IMR-90 (cell line): ENCODE measurements around the gene TGDS. TPM values are rescaled to one million over a fixed set of nuclear protein-coding genes. Genes with fewer than 3 reads are reported as not detected.

ENCODE experiments used
- ATAC-seq: fragments of 200-7000 bp; cut with Tn5 transposase; 2 replicates; pipeline ENCODE4 v1.9.1; 2020; ENCODE audit warnings: low read depth, mild to moderate bottlenecking, moderate library complexity
- BruUV-seq: library from RNA; stranded (reverse); fragments of 400-500 nt; replicated peaks from 2 replicates; lab custom pipeline; 2021; lab: Mats Ljungman, UMichigan
- CTCF ChIA-PET: fragments of 300-600 bp; formaldehyde crosslinking; extraction: SDS; loops from one replicate; lab custom pipeline; 2021; ENCODE audit warnings: antibody characterized with exemption; lab: Yijun Ruan, JAX
- POLR2A ChIA-PET: fragments of 300-600 bp; sonication (Branson Sonifier 250); formaldehyde crosslinking; loops from one replicate; lab custom pipeline; 2022; ENCODE audit warnings: antibody characterized with exemption; ENCODE audit not compliant: unreplicated experiment; lab: Charles Lee
- DNase-seq: peaks from one replicate; pipeline ENCODE4 v3.0.0; 2013
- H2AFZ ChIP-seq: replicated peaks from 2 replicates; pipeline ENCODE3; 2013; ENCODE audit warnings: low read length, mild to moderate bottlenecking; ENCODE audit not compliant: poor library complexity
- H2AK5ac ChIP-seq: 2 replicates; pipeline ENCODE4 v1.6.1; 2013; ENCODE audit warnings: low read depth, low read length, inconsistent platforms
- H2AK9ac ChIP-seq: replicated peaks from 2 replicates; pipeline ENCODE3; 2013; ENCODE audit warnings: mild to moderate bottlenecking, low read depth, low read length, moderate library complexity; ENCODE audit not compliant: poor library complexity
- H2BK120ac ChIP-seq: 2 replicates; pipeline ENCODE4 v1.6.1; 2013; ENCODE audit warnings: low read depth, low read length, inconsistent platforms
- H2BK15ac ChIP-seq: 3 replicates; pipeline ENCODE4 v1.6.1; 2013; ENCODE audit warnings: low read depth, low read length, inconsistent platforms
- H2BK20ac ChIP-seq: 2 replicates; pipeline ENCODE4 v1.6.1; 2013; ENCODE audit warnings: low read depth, mild to moderate bottlenecking, inconsistent platforms, low read length, moderate library complexity
- H2BK5ac ChIP-seq: 2 replicates; pipeline ENCODE4 v1.6.1; 2013; ENCODE audit warnings: mild to moderate bottlenecking, low read depth, low read length, inconsistent platforms; ENCODE audit not compliant: poor library complexity, severe bottlenecking
- H3K14ac ChIP-seq: replicated peaks from 2 replicates; pipeline ENCODE4 v1.6.1; 2013; ENCODE audit warnings: low read depth, low read length, inconsistent platforms
- H3K18ac ChIP-seq: 2 replicates; pipeline ENCODE4 v1.6.1; 2013; ENCODE audit warnings: low read depth, low read length, control low read depth
- H3K23ac ChIP-seq: 2 replicates; pipeline ENCODE4 v1.6.1; 2013; ENCODE audit warnings: low read depth, low read length, inconsistent platforms
- H3K27ac ChIP-seq: 2 replicates; pipeline ENCODE4 v1.5.1; 2013; ENCODE audit warnings: mild to moderate bottlenecking, control low read depth, low read length; ENCODE audit not compliant: insufficient read depth
- H3K27me3 ChIP-seq: 2 replicates; pipeline ENCODE4 v1.6.1; 2013; ENCODE audit warnings: low read length; ENCODE audit not compliant: control insufficient read depth, insufficient read depth
- H3K36me3 ChIP-seq: 2 replicates; pipeline ENCODE4 v1.6.1; 2013; ENCODE audit warnings: low read length, mixed read lengths; ENCODE audit not compliant: control insufficient read depth, insufficient read depth
- H3K4ac ChIP-seq: 2 replicates; pipeline ENCODE4 v1.6.1; 2013; ENCODE audit warnings: low read depth, low read length, inconsistent platforms
- H3K4me1 ChIP-seq: 2 replicates; pipeline ENCODE4 v1.6.1; 2013; ENCODE audit warnings: low read length, mixed read lengths; ENCODE audit not compliant: control insufficient read depth, insufficient read depth
- H3K4me2 ChIP-seq: 2 replicates; pipeline ENCODE4 v1.6.1; 2013; ENCODE audit warnings: low read depth, mild to moderate bottlenecking, control low read depth, low read length, moderate library complexity
- H3K4me3 ChIP-seq: 2 replicates; pipeline ENCODE4 v1.5.1; 2013; ENCODE audit warnings: low read depth, mild to moderate bottlenecking, control low read depth, low read length, moderate library complexity; ENCODE audit not compliant: insufficient read depth
- H3K56ac ChIP-seq: 2 replicates; pipeline ENCODE4 v1.6.1; 2013; ENCODE audit warnings: low read length, inconsistent platforms; ENCODE audit not compliant: insufficient read depth; ENCODE audit errors: extremely low read depth
- H3K79me1 ChIP-seq, 2 experiments: 2 replicates each; pipeline ENCODE4 v1.6.1; 2013; ENCODE audit warnings: low read length in 2 of 2, inconsistent platforms in 1 of 2, low read depth in 1 of 2
- H3K9ac ChIP-seq: 2 replicates; pipeline ENCODE4 v1.6.1; 2013; ENCODE audit warnings: low read depth, low read length, control low read depth
- H3K9me1 ChIP-seq: 2 replicates; pipeline ENCODE4 v1.6.1; 2013; ENCODE audit warnings: low read length, inconsistent platforms; ENCODE audit not compliant: insufficient read depth
- H3K9me3 ChIP-seq: 2 replicates; pipeline ENCODE4 v1.6.1; 2013; ENCODE audit warnings: low read length; ENCODE audit not compliant: control insufficient read depth, insufficient read depth
- H4K20me1 ChIP-seq: 2 replicates; pipeline ENCODE4 v1.6.1; 2013; ENCODE audit warnings: low read length, inconsistent platforms; ENCODE audit not compliant: insufficient read depth
- H4K5ac ChIP-seq: 2 replicates; pipeline ENCODE4 v1.6.1; 2013; ENCODE audit warnings: mild to moderate bottlenecking, low read depth, low read length, control low read depth
- H4K8ac ChIP-seq, 2 experiments: 2 replicates each; pipeline ENCODE4 v1.6.1; 2013; ENCODE audit warnings: low read depth in 2 of 2, low read length in 2 of 2, control low read depth in 1 of 2, inconsistent platforms in 1 of 2
- H4K91ac ChIP-seq: 2 replicates; pipeline ENCODE4 v1.6.1; 2013; ENCODE audit warnings: low read depth, low read length, inconsistent platforms; ENCODE audit not compliant: insufficient read depth
- BHLHE40 ChIP-seq: fragments of 150-350 bp; IDR thresholded peaks from 2 replicates; pipeline ENCODE4 v1.6.1; 2016; ENCODE audit warnings: mild to moderate bottlenecking, low read depth, low read length
- CEBPB ChIP-seq: IDR thresholded peaks from 2 replicates; pipeline ENCODE4 v1.6.1; 2012; ENCODE audit warnings: low read depth, low read length, improper control_type of control experiment
- CHD1 ChIP-seq: IDR thresholded peaks from 2 replicates; pipeline ENCODE4 v1.6.1; 2012; ENCODE audit warnings: low read depth, low read length, improper control_type of control experiment
- FOS ChIP-seq: fragments of 150-350 bp; IDR thresholded peaks from 2 replicates; pipeline ENCODE4 v1.6.1; 2016; ENCODE audit warnings: low read depth, low read length
- MAFK ChIP-seq: IDR thresholded peaks from 2 replicates; pipeline ENCODE4 v1.6.1; 2012; ENCODE audit warnings: low read depth, low read length, improper control_type of control experiment
- MAZ ChIP-seq: IDR thresholded peaks from 2 replicates; pipeline ENCODE4 v1.6.1; 2012; ENCODE audit warnings: low read depth, mild to moderate bottlenecking, low read length, improper control_type of control experiment, moderate library complexity, borderline replicate concordance
- MXI1 ChIP-seq: IDR thresholded peaks from 2 replicates; pipeline ENCODE4 v1.6.1; 2012; ENCODE audit warnings: low read depth, mild to moderate bottlenecking, low read length, moderate library complexity, borderline replicate concordance
- NFE2L2 ChIP-seq: fragments of 150-350 bp; IDR thresholded peaks from 2 replicates; pipeline ENCODE4 v1.6.1; 2016; ENCODE audit warnings: low read depth, mild to moderate bottlenecking, low read length
- POLR2A ChIP-seq: IDR thresholded peaks from 2 replicates; pipeline ENCODE4 v1.6.1; 2012; ENCODE audit warnings: mild to moderate bottlenecking, low read depth, low read length
- RAD21 ChIP-seq: IDR thresholded peaks from 2 replicates; pipeline ENCODE4 v1.6.1; 2012; ENCODE audit warnings: low read length, improper control_type of control experiment
- RCOR1 ChIP-seq: IDR thresholded peaks from 2 replicates; pipeline ENCODE4 v1.6.1; 2012; ENCODE audit warnings: mild to moderate bottlenecking, low read length, improper control_type of control experiment; ENCODE audit not compliant: insufficient replicate concordance
- RFX5 ChIP-seq: IDR thresholded peaks from 2 replicates; pipeline ENCODE4 v1.8.0; 2012; ENCODE audit warnings: low read depth, mild to moderate bottlenecking, low read length, moderate library complexity
- SMC3 ChIP-seq: fragments of 150-350 bp; IDR thresholded peaks from 2 replicates; pipeline ENCODE4 v1.6.1; 2016; ENCODE audit warnings: low read depth, mild to moderate bottlenecking, antibody characterized with exemption, low read length, moderate library complexity
- WGBS, 2 experiments: methylation state at CpG; one replicate each; pipeline versions ENCODE4 v1.1.5 to v1.1.7; 2013; ENCODE audit warnings: missing lambda C conversion rate in 2 of 2; ENCODE audit not compliant: insufficient read length in 1 of 2; ENCODE audit errors: extremely low coverage in 2 of 2; 5-methylcytosine and 5-hydroxymethylcytosine counted together
- dilution Hi-C: fragments of 300-500 bp; cut with HindIII; formaldehyde crosslinking; loops from one replicate; pipeline ENCODE4 v1.14.3; 2018; ENCODE audit warnings: low sequenced_read_pairs; ENCODE audit not compliant: unreplicated experiment
- in situ Hi-C: fragments of 300-500 bp; cut with MboI; formaldehyde crosslinking; loops from 3 replicates; pipeline ENCODE4 v1.14.3; 2019; ENCODE audit warnings: low sequenced_read_pairs, inconsistent platforms, mixed read lengths
- intact Hi-C: fragments of 100-400 bp; cut with micrococcal nuclease; formaldehyde crosslinking; loops from 2 replicates; pipeline ENCODE4 v1.10.0; 2022
- polyA plus RNA-seq, 3 experiments: library from polyadenylated mRNA; depleted of rRNA; stranded (reverse); fragments of >200 nt; gene quantifications; 2 replicates each; pipeline ENCODE4 v1.2.3, GENCODE V29; 2012; ENCODE audit warnings: low replicate concordance in 1 of 3
- total RNA-seq: library from RNA; depleted of rRNA; stranded (reverse); fragments of >200 nt; gene quantifications from 2 replicates; pipeline ENCODE4 v1.2.3, GENCODE V29; 2012
- TF ChIP-seq, protein P1 (sequence below): fragments of 150-350 bp; IDR thresholded peaks from 2 replicates; pipeline ENCODE4 v1.6.1; 2016; ENCODE audit warnings: low read depth, mild to moderate bottlenecking, low read length, moderate library complexity, borderline replicate concordance
- TF ChIP-seq, protein P2 (sequence below): conservative IDR thresholded peaks from 2 replicates; pipeline ENCODE4 v1.5.1; 2012; ENCODE audit warnings: mild to moderate bottlenecking, low read depth, low read length, improper control_type of control experiment
- TF ChIP-seq, protein P3 (sequence below): fragments of 150-350 bp; IDR thresholded peaks from 2 replicates; pipeline ENCODE4 v1.6.1; 2017; ENCODE audit warnings: mild to moderate bottlenecking, antibody characterized with exemption, low read length, low read depth

TGDS gene
- total and polyA plus RNA-seq, 2 of the 4 experiments (the other 2 are of a cell fraction) = 9.6 to 15.6 TPM

DNA sequence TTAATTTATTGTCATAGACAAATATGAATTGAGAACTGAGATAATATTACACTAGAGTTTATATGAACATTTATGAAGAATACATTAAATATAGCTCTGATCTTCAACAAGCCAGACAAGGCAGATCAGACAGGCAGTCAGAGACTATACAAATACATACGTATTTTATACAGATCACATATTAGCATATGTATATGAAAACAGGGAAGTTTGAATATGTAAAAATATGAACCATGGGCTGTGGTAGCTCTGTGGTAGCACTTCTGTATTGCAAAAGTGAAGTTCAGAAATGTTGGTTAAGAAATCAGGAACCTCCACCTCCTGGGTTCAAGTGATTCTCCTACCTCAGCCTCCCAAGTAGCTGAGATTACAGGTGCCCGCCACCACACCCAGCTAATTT is 26.4 kb upstream of the TGDS start:
- no peak overlapping the region for H3K27ac ChIP-seq
- no peak overlapping the region for H3K4me2 ChIP-seq
- no peak overlapping the region for H2AFZ ChIP-seq
- H4K20me1 ChIP-seq = peaks cover 6% of the 10 kb centered on the region; the same call in 1 of the 2 replicates
- TF ChIP-seq POLR2A = no peak
- no peak for TF ChIP-seq SMC3
- no peak for TF ChIP-seq NFE2L2
- TF ChIP-seq, protein P1, sequence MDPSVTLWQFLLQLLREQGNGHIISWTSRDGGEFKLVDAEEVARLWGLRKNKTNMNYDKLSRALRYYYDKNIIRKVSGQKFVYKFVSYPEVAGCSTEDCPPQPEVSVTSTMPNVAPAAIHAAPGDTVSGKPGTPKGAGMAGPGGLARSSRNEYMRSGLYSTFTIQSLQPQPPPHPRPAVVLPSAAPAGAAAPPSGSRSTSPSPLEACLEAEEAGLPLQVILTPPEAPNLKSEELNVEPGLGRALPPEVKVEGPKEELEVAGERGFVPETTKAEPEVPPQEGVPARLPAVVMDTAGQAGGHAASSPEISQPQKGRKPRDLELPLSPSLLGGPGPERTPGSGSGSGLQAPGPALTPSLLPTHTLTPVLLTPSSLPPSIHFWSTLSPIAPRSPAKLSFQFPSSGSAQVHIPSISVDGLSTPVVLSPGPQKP = no peak
- TF ChIP-seq RCOR1 = no peak
- no peak for TF ChIP-seq MAZ
- no peak for TF ChIP-seq BHLHE40
- no peak for TF ChIP-seq RAD21
- TF ChIP-seq CHD1 = no peak
- no peak for TF ChIP-seq RFX5
- TF ChIP-seq, protein P2, sequence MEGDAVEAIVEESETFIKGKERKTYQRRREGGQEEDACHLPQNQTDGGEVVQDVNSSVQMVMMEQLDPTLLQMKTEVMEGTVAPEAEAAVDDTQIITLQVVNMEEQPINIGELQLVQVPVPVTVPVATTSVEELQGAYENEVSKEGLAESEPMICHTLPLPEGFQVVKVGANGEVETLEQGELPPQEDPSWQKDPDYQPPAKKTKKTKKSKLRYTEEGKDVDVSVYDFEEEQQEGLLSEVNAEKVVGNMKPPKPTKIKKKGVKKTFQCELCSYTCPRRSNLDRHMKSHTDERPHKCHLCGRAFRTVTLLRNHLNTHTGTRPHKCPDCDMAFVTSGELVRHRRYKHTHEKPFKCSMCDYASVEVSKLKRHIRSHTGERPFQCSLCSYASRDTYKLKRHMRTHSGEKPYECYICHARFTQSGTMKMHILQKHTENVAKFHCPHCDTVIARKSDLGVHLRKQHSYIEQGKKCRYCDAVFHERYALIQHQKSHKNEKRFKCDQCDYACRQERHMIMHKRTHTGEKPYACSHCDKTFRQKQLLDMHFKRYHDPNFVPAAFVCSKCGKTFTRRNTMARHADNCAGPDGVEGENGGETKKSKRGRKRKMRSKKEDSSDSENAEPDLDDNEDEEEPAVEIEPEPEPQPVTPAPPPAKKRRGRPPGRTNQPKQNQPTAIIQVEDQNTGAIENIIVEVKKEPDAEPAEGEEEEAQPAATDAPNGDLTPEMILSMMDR = no peak
- TF ChIP-seq MAFK = no peak
- TF ChIP-seq, protein P3, sequence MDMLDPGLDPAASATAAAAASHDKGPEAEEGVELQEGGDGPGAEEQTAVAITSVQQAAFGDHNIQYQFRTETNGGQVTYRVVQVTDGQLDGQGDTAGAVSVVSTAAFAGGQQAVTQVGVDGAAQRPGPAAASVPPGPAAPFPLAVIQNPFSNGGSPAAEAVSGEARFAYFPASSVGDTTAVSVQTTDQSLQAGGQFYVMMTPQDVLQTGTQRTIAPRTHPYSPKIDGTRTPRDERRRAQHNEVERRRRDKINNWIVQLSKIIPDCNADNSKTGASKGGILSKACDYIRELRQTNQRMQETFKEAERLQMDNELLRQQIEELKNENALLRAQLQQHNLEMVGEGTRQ = no peak
- TF ChIP-seq CEBPB = no peak
- no peak for TF ChIP-seq MXI1
- TF ChIP-seq FOS = no peak
- no peak overlapping the region for H2AK5ac ChIP-seq
- ATAC-seq (no peak), DNase-seq (no peak)
- POLR2A ChIA-PET = no interaction called here
- H3K4ac ChIP-seq = no peak overlapping the region
- no peak overlapping the region for H2BK15ac ChIP-seq
- H3K9me1 ChIP-seq = no peaks in the 10 kb centered on the region
- intact Hi-C loops (loop anchor here (5.0 kb wide), 1 partner anchor 85 kb away; no protein-coding TSS in a partner anchor), in situ Hi-C loops (loop anchor here (25.0 kb wide), 1 partner anchor 1385 kb away; the partner anchor contains the start of gene GPC6), dilution Hi-C loops (no loop called here)
- H3K23ac ChIP-seq = no peak overlapping the region
- H2BK120ac ChIP-seq = no peak overlapping the region
- no peak overlapping the region for H3K9ac ChIP-seq
- H3K9me3 ChIP-seq = no peaks in the 10 kb centered on the region
- peaks cover 6 to 13% of the 10 kb centered on the region in 2 experiments; a peak in 2 of 4 replicates for H3K79me1 ChIP-seq
- no peaks in the 10 kb centered on the region for H3K27me3 ChIP-seq
- H4K91ac ChIP-seq = no peak overlapping the region
- CTCF ChIA-PET = interaction anchor here (0.5 to 1.5 kb wide), 2 partner anchors 11 to 762 kb away, joined by 3 read pairs; no protein-coding TSS in a partner anchor
- no peak overlapping the region for H2BK5ac ChIP-seq
- H4K5ac ChIP-seq = no peak overlapping the region
- H3K56ac ChIP-seq = no peak overlapping the region
- no CpG with 5 or more reads among the region's 2 CpGs for WGBS, 2 experiments
- no peak overlapping the region for H3K4me3 ChIP-seq
- H3K18ac ChIP-seq = no peak overlapping the region
- H3K36me3 ChIP-seq = peaks cover 13% of the 10 kb centered on the region
- no peak overlapping the region for H2AK9ac ChIP-seq
- no peak overlapping the region for H3K14ac ChIP-seq
- no peak overlapping the region for H2BK20ac ChIP-seq
- H4K8ac ChIP-seq = no peak overlapping the region
- BruUV-seq = no TSS peak
- H3K4me1 ChIP-seq = no peaks in the 10 kb centered on the region
